Spinal cord (tissue), 10 donors: ENCODE data around the gene MATN3. TPM values are rescaled to one million over a fixed set of nuclear protein-coding genes. Genes with fewer than 3 reads are reported as not detected.

ENCODE experiments used
- DNase-seq, 6 donors: peaks; one replicate each; pipeline versions ENCODE4 v3.0.0 to v3.0.0-alpha.2; 2013 to 2015; ENCODE audit warnings: low spot score in 6 of 6, low read depth in 4 of 6
- H3K27ac ChIP-seq: one replicate; pipeline ENCODE4 v1.5.1; 2013; ENCODE audit warnings: low read depth, low read length, control low read depth
- H3K27me3 ChIP-seq: one replicate; pipeline ENCODE4 v1.6.1; 2013; ENCODE audit warnings: low read length; ENCODE audit not compliant: control insufficient read depth, insufficient read depth
- H3K36me3 ChIP-seq: one replicate; pipeline ENCODE4 v1.6.1; 2013; ENCODE audit warnings: low read length; ENCODE audit not compliant: control insufficient read depth, insufficient read depth
- H3K4me1 ChIP-seq: one replicate; pipeline ENCODE4 v1.6.1; 2013; ENCODE audit warnings: low read length; ENCODE audit not compliant: control insufficient read depth, insufficient read depth
- H3K4me3 ChIP-seq: one replicate; pipeline ENCODE4 v1.5.1; 2013; ENCODE audit warnings: low read depth, low read length, control low read depth
- H3K9me3 ChIP-seq: one replicate; pipeline ENCODE4 v1.6.1; 2013; ENCODE audit warnings: low read length; ENCODE audit not compliant: control insufficient read depth, insufficient read depth
- WGBS: methylation state at CpG from one replicate; pipeline ENCODE4 v1.1.5; 2013; ENCODE audit warnings: missing lambda C conversion rate; ENCODE audit not compliant: insufficient coverage; 5-methylcytosine and 5-hydroxymethylcytosine counted together
- polyA plus RNA-seq, 2 donors: library from polyadenylated mRNA; unstranded; fragments of 120-200 nt; gene quantifications; one replicate each; pipeline ENCODE4 v1.2.1, GENCODE V29; 2013; ENCODE audit not compliant: insufficient read length in 2 of 2
- total RNA-seq, 2 donors: library from RNA; depleted of rRNA in 1 of 2; stranded (reverse); fragments of 120-200 nt in 1 of 2; fragments of >200 nt in 1 of 2; gene quantifications; one replicate each; pipeline versions ENCODE4 v1.2.3 to v1.2.4, GENCODE V29; 2013 to 2014
- donor health status: healthy.

The MATN3 gene
- total and polyA plus RNA-seq, 4 donors = 3.5 to 4.6 (median 4.0) TPM

DNA sequence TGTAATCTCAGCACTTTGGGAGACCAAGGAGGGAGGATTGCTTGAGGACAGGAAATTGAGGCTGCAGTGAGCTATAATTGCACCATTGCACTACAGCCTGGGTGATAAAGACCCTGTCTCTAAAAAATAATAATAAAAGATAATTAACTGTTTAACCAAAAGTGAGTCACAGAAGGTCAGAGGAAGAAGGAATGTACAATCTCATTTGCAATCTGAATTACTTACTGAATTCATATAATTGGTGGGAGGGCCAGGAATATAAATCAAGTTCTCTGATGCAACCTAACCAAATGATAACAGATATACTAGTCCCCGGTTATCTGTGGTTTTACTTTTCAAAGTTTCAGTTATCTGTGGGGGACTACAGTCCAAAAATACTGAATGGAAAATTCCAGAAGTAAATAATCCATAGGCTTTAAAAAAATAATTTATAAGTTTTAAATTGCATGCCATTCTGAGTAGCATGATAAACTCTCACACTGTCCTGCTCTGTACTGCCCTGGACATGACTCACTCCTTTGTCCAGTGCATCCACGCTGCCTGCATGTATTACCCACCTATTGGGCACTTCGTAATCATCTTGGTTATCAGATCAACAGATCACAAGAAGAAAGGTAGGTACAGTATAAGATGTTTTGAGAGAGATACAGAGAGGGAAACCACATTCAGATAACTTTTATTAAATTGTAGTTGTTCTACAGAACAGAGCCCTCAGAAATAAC lies 12.8 kb upstream of the MATN3 start:
- no peak overlapping the region for H3K4me3 ChIP-seq
- H3K27ac ChIP-seq = no peak overlapping the region
- no peaks in the 10 kb centered on the region for H3K27me3 ChIP-seq
- peaks cover 2% of the 10 kb centered on the region for H3K36me3 ChIP-seq
- H3K9me3 ChIP-seq = peaks cover 5% of the 10 kb centered on the region
- no peaks in the 10 kb centered on the region for H3K4me1 ChIP-seq
- no peak for DNase-seq
- WGBS = no CpG with 5 or more reads among the region's 3 CpGs

DNA sequence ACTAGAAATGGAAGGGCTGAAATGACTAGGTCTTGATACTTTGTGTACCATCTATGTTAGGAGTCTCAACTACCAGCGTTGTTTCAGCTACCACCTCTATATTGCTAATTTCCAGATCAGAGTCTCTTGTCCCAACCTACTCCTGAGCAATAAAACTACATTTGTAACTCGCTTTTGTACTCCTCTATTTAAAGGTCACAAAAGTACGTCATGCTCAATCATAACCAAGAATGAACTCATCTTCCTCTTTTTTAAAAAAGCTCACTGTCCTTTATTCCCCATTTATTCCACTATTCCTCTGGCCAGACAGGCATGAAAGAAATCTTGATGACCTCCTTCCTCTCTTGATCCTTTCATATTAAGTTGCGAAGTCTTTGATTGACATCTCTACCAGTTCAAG lies 11.2 kb upstream of the MATN3 start:
- WGBS = 91% methylated on average over 3 of the region's 4 CpGs
- H3K4me3 ChIP-seq = no peak overlapping the region
- DNase-seq = no peak

DNA sequence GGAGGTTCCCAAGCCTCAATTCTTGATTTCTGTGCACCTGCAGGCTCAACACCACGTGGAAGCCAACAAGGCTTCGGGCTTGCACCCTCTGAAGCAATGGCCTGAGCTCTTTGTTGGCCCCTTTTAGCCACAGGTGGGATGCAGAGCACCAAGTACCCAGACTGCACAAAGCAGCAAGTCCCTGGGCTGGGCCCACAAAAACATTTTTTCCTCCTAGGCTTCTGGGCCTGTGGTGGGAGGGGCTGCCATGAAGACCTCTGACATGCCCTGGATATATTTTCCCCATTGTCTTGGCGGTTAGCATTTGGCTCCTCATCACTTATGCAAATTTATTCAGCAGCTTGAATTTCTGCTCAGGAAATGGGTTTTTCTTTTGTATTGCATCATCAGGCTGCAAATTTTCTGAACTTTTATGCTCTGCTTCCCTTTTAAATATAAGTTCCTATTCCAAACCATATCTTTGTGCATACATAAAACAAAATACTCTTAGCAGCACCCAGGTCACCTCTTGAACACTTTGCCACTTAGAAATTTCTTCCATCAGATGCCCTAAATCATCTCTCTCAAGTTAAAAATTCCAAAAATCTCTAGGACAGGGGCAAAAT lies 9.0 kb upstream of the MATN3 start:
- no peak overlapping the region for H3K4me3 ChIP-seq
- H3K27ac ChIP-seq = no peak overlapping the region
- DNase-seq = no peak
- no peaks in the 10 kb centered on the region for H3K4me1 ChIP-seq
- no peaks in the 10 kb centered on the region for H3K27me3 ChIP-seq
- H3K9me3 ChIP-seq = peaks cover 5% of the 10 kb centered on the region
- 95% methylated on average over 3 of the region's 3 CpGs for WGBS
- no peaks in the 10 kb centered on the region for H3K36me3 ChIP-seq

More for the DNA sequence above, 11.2 kb upstream of the MATN3 start:
- H3K9me3 ChIP-seq = peaks cover 5% of the 10 kb centered on the region
- no peak overlapping the region for H3K27ac ChIP-seq
- H3K36me3 ChIP-seq = no peaks in the 10 kb centered on the region
- no peaks in the 10 kb centered on the region for H3K4me1 ChIP-seq
- no peaks in the 10 kb centered on the region for H3K27me3 ChIP-seq

DNA sequence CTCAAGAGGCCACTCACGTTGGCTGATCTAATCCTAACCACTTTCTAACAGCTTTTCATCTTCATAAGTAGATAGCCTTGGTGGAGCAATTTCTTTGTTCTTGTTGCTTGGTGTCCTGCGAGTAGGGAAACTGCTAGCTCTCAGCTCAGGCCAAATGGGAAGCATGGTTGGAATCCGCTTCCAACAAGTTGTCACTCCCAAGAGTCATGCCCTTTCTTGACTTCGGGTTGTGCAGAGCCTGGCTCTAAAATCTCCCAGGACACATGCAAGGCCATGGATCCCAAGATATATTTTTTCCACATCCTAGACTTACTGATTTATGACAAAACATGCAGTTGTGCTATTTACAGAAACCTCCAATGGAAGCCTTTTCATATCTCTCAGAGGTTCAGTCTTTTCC lies 7.3 kb upstream of the MATN3 start:
- DNase-seq = no peak
- Histone ChIP-seq H3K4me1 (no peaks in the 10 kb centered on the region), H3K36me3 (no peaks in the 10 kb centered on the region), H3K27ac (no peak overlapping the region), H3K9me3 (peaks cover 5% of the 10 kb centered on the region), H3K4me3 (no peak overlapping the region), H3K27me3 (no peaks in the 10 kb centered on the region)
- WGBS = 96% methylated on average over 3 of the region's 4 CpGs

DNA sequence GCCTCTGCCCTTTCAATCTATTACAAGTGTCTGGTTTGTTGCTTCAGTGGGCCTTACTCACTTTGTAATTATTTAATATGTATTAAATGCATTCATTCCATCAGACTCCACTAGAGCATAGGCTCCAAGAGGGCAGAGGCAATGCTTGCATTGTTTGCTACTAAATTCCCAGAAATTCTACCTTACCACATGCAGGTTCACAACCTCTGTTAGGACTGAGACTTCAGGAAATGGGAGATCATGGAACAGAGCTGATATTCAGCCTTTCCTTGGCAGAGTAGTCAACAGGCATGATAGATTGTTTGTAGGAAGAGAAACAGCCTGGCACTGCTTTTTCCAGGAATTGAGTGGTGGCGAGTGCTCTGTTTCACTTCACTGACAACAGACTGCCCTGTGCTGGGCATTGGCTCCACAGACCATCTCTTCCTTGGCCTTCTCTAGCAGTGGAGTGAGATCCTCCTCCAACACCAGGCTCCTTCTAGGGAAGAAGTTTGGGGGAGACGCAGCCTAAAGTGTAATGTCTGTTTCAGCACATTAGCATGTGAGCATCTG lies 6.2 kb upstream of the MATN3 start:
- H3K9me3 ChIP-seq = peaks cover 5% of the 10 kb centered on the region
- WGBS = no CpG with 5 or more reads among the region's 2 CpGs
- no peak for DNase-seq
- H3K4me1 ChIP-seq = no peaks in the 10 kb centered on the region
- no peak overlapping the region for H3K4me3 ChIP-seq
- H3K27me3 ChIP-seq = peaks cover 4% of the 10 kb centered on the region
- no peaks in the 10 kb centered on the region for H3K36me3 ChIP-seq
- H3K27ac ChIP-seq = no peak overlapping the region

DNA sequence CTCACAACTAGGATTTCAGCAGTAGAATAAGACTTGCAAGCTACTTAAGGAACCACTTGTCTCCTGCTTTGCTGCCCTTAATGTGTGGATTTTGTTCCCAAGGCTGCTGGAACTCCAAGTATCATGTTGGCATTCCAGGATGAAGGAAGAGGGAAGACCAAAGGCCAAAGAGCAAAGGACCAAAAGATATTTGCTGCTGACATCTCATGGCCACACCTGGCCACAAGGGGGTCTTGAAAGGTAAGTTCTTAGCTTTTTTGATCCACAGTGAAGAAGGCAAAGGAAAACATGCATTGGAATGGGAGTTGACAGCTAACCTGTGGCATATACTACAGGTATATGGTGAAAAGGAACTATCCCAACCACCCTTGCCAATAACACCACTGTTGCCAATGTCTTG lies 3.9 kb upstream of the MATN3 start:
- H3K36me3 ChIP-seq = no peaks in the 10 kb centered on the region
- no peak overlapping the region for H3K27ac ChIP-seq
- H3K9me3 ChIP-seq = peaks cover 2% of the 10 kb centered on the region
- no peak overlapping the region for H3K4me3 ChIP-seq
- peaks cover 22% of the 10 kb centered on the region for H3K27me3 ChIP-seq
- no peak for DNase-seq
- peaks cover 13% of the 10 kb centered on the region for H3K4me1 ChIP-seq

DNA sequence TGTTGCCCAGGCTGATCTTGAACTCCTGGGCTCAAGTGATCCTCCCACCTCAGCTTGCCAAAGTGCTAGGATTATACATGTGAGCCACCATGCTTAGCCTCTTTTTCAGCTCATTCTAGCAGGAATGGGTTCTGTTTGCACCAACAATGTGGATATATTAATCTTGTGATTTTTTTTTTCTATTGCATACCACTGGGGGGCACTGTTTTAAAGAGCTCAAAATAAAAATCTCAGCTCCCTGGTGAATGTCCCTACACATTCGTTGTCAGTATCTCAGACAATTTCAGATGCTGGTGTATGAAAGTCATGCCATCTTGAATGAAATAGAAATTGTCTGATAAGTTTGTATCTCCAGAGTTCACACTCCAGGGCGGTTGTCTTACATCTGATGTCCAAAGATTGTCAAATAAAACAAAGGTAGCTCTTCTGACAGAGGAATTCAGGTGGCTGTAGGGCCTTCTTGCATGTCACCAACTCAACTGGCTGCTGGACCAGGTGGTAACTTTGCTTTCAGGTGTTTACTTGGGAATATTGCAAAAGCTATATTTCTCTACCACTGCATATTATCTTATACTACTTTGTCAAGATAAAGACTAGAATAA lies 3.1 kb upstream of the MATN3 start:
- Histone ChIP-seq H3K36me3 (no peaks in the 10 kb centered on the region), H3K9me3 (no peaks in the 10 kb centered on the region), H3K4me3 (no peak overlapping the region), H3K4me1 (peaks cover 13% of the 10 kb centered on the region), H3K27ac (no peak overlapping the region), H3K27me3 (peaks cover 24% of the 10 kb centered on the region)
- peak in 5 of 6 donors; percentile 24 to 91 (median 42) for DNase-seq
- WGBS = no CpG with 5 or more reads among the region's 2 CpGs

DNA sequence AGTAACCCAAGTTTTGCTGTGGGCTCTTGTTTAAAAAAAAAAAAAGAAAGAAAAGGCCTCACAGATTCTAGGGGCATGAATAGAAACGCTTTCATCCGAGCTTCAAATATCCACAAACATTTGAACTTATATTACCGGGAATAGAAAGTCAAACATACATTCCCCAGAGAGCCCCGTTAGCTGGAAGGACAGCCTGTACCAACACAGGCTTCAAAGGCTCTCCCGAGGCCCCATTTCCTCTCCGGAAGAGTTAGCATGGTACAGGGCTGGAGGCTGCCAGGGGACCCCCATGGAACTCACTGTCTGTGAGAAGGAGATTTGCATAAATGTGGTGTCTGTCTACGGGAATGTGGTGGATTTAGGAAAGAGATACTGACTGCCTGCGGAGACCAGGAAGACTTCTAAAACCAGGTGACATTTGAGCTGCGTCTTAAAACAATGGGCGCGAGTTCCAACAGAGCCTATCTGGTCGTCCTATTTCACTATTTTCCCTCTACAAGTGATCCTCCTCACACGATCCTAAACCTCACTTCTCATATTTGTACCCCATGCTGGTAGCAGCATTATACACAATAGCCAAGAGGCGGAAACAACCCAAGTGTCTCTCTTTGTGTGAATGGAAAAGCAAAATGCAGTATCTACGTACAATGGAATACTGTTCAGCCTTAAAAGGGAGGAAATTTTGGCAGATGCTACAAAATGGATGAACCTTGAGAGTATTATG lies 820 bp upstream of the MATN3 start:
- Histone ChIP-seq H3K27me3 (peaks cover 24% of the 10 kb centered on the region), H3K27ac (peak overlapping the region; percentile 38), H3K4me3 (peak overlapping the region; percentile 35), H3K4me1 (peaks cover 13% of the 10 kb centered on the region), H3K9me3 (no peaks in the 10 kb centered on the region), H3K36me3 (no peaks in the 10 kb centered on the region)
- 45% methylated on average over 11 of the region's 15 CpGs for WGBS
- peak in 1 of 6 donors; percentile 35 for DNase-seq

DNA sequence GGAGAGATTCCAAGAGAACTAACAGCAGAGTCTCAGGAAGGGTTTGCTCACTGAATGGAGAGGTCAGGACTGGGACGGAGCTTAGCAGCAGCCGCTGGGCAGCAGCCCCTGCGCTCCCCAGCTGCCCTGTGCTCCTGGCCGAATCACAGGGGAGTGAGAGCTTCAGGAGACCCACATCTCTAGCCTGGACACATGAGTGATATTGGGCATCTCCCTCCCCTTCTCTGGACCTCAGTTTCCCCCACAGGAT lies 511 bp downstream of the MATN3 start:
- H3K36me3 ChIP-seq = no peaks in the 10 kb centered on the region
- WGBS = 43% methylated on average over 3 of the region's 4 CpGs
- no peaks in the 10 kb centered on the region for H3K9me3 ChIP-seq
- H3K27ac ChIP-seq = no peak overlapping the region
- peaks cover 24% of the 10 kb centered on the region for H3K27me3 ChIP-seq
- no peak for DNase-seq
- peaks cover 13% of the 10 kb centered on the region for H3K4me1 ChIP-seq
- H3K4me3 ChIP-seq = no peak overlapping the region
